ENCODE data around the gene GMPR. TPM values are rescaled to one million over a fixed set of nuclear protein-coding genes. Genes with fewer than 3 reads are reported as not detected.
A peak's percentile ranks its signal among the peaks of the same experiment; 100 is the strongest.

The GMPR gene
- total RNA-seq, 1 donor from 2014 or later: 17.6 TPM

DNA sequence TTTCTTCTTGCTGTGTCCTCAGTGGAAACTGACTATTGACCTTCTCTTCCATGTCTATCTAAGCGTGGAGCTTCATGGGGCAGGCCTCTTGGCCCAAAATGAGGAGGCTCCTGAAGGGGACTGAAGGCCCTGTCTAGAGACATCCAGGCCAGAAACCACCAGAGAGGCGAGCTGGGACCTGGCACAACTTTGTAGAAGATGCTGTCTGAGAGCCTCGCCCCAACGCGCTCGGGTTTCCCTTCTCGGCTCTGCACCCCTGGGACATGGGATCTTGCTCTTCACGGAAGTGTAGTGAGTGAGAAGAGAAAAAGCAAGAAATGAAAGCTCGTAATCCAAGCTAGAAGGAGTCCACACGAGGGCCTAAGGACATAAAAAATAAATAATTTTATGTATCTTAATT, 96.8 kb downstream of the GMPR start:
- TF ChIP-seq CTCF (IDR thresholded peaks at IDR 0.05): no peak
- H3K36me3 ChIP-seq: no peaks in the 10 kb centered on the region
- H3K4me3 ChIP-seq: no peak overlapping the region
- H3K4me1 ChIP-seq: peaks cover 51% of the 10 kb centered on the region
- no peaks in the 10 kb centered on the region for H3K27me3 ChIP-seq
- H3K9me3 ChIP-seq: no peaks in the 10 kb centered on the region
- ATAC-seq (no peak), DNase-seq (no peak)
- intact Hi-C loops (cut with DNase I): loop anchor here (10.0 kb wide), 1 partner anchor 430 kb away; the partner anchor contains the start of gene ATXN1
- H3K27ac ChIP-seq: no peak overlapping the region

- intact Hi-C loops (cut with DNase I): loop anchor here (10.0 kb wide), 1 partner anchor 429 kb away; the partner anchor contains the start of gene ATXN1
- Histone ChIP-seq H3K27ac (no peak overlapping the region), H3K9me3 (no peaks in the 10 kb centered on the region), H3K4me1 (peaks cover 51% of the 10 kb centered on the region), H3K36me3 (no peaks in the 10 kb centered on the region), H3K27me3 (no peaks in the 10 kb centered on the region), H3K4me3 (no peak overlapping the region)
- no peak for TF ChIP-seq CTCF (IDR thresholded peaks at IDR 0.05)
- DNase-seq (no peak), ATAC-seq (no peak)
These were observed 97.8 kb downstream of the GMPR start for GRCh38 chr6:16336056-16336818.

- ATAC-seq: no peak
- no peak overlapping the region for H3K27ac ChIP-seq
- TF ChIP-seq CTCF (IDR thresholded peaks at IDR 0.05): no peak
- no peaks in the 10 kb centered on the region for H3K27me3 ChIP-seq
- H3K9me3 ChIP-seq: no peaks in the 10 kb centered on the region
- intact Hi-C loops (cut with DNase I): loop anchor here (10.0 kb wide), 1 partner anchor 428 kb away; the partner anchor contains the start of gene ATXN1
- H3K4me3 ChIP-seq: no peak overlapping the region
- peaks cover 45% of the 10 kb centered on the region for H3K4me1 ChIP-seq
- no peak for DNase-seq
- no peaks in the 10 kb centered on the region for H3K36me3 ChIP-seq
These were observed 98.5 kb downstream of the GMPR start for GRCh38 chr6:16336911-16337294.

- Histone ChIP-seq H3K27me3 (no peaks in the 10 kb centered on the region), H3K4me3 (no peak overlapping the region), H3K36me3 (no peaks in the 10 kb centered on the region), H3K4me1 (peaks cover 40% of the 10 kb centered on the region), H3K27ac (no peak overlapping the region), H3K9me3 (no peaks in the 10 kb centered on the region)
- DNase-seq: peak; percentile 79
- peak; percentile 59 for ATAC-seq
- TF ChIP-seq CTCF (IDR thresholded peaks at IDR 0.05): no peak
- intact Hi-C loops (cut with DNase I): loop anchor here (10.0 kb wide), 1 partner anchor 427 kb away; the partner anchor contains the start of gene ATXN1
These were observed 99.0 kb downstream of the GMPR start for GRCh38 chr6:16337295-16337975.

- no peaks in the 10 kb centered on the region for H3K36me3 ChIP-seq
These were observed 100.3 kb downstream of the GMPR start for GRCh38 chr6:16338577-16339264.

More at GRCh38 chr6:16338577-16339264, 100.3 kb downstream of the GMPR start:
- H3K4me1 ChIP-seq: peaks cover 37% of the 10 kb centered on the region
- peak; percentile 68 for DNase-seq
- no peaks in the 10 kb centered on the region for H3K9me3 ChIP-seq
- no peaks in the 10 kb centered on the region for H3K27me3 ChIP-seq
- no peak overlapping the region for H3K4me3 ChIP-seq
- TF ChIP-seq CTCF (IDR thresholded peaks at IDR 0.05): peak; percentile 35
- intact Hi-C loops (cut with DNase I): loop anchor here (10.0 kb wide), 1 partner anchor 426 kb away; the partner anchor contains the start of gene ATXN1
- peak; percentile 40 for ATAC-seq
- no peak overlapping the region for H3K27ac ChIP-seq

All from upper lobe of right lung (tissue), 1 donor.